CD4-positive, alpha-beta T cell treated with Interleukin-12 subunit alpha and Interleukin-12 subunit beta, for 1 hour (primary cell): Measurements from ENCODE around the gene PDE4DIP.
"Not testable (repeated sequence)": the region's sequence is repeated elsewhere in the genome, so short reads cannot be mapped to it uniquely, and the experiment has no call there.

ENCODE experiments used
- DNase-seq: peaks from one replicate; pipeline ENCODE4 v3.0.0-alpha.2; 2020

Gene PDE4DIP

GRCh38 chr1:148921047-148921446, 76.8 kb downstream of the PDE4DIP start:
- not testable (repeated sequence) for DNase-seq

- DNase-seq = not testable (repeated sequence)
Observed at GRCh38 chr1:148923798-148924197, 79.6 kb downstream of the PDE4DIP start.

GRCh38 chr1:148927645-148928044, 83.4 kb downstream of the PDE4DIP start:
- DNase-seq = not testable (repeated sequence)

- DNase-seq = not testable (repeated sequence)
Observed at GRCh38 chr1:148929253-148929652, 85.0 kb downstream of the PDE4DIP start.

- not testable (repeated sequence) for DNase-seq
Observed at GRCh38 chr1:148935381-148936002, 91.3 kb downstream of the PDE4DIP start.

- DNase-seq = not testable (repeated sequence)
Observed at GRCh38 chr1:148942906-148943305, 98.7 kb downstream of the PDE4DIP start.

GRCh38 chr1:148945130-148945529, 100.9 kb downstream of the PDE4DIP start:
- DNase-seq = not testable (repeated sequence)

GRCh38 chr1:148948768-148949167, 104.5 kb downstream of the PDE4DIP start:
- DNase-seq = peak; percentile 49

GRCh38 chr1:148951336-148952227, 107.4 kb downstream of the PDE4DIP start:
- DNase-seq = peak; percentile 77

- peak; percentile 77 for DNase-seq
Observed at GRCh38 chr1:148952253-148952937, 108.2 kb downstream of the PDE4DIP start.

GRCh38 chr1:148952938-148953616, 108.8 kb downstream of the PDE4DIP start:
- DNase-seq = peak; percentile 10

- DNase-seq = not testable (repeated sequence)
Observed at GRCh38 chr1:148953730-148954129, 109.5 kb downstream of the PDE4DIP start.

GRCh38 chr1:148958343-148958742, 114.1 kb downstream of the PDE4DIP start:
- DNase-seq = not testable (repeated sequence)

- not testable (repeated sequence) for DNase-seq
Observed at GRCh38 chr1:148960212-148961000, 116.2 kb downstream of the PDE4DIP start.

- not testable (repeated sequence) for DNase-seq
Observed at GRCh38 chr1:148962127-148962857, 118.1 kb downstream of the PDE4DIP start.

- DNase-seq = not testable (repeated sequence)
Observed at GRCh38 chr1:148966084-148966483, 121.9 kb downstream of the PDE4DIP start.

GRCh38 chr1:148967580-148967979, 123.4 kb downstream of the PDE4DIP start:
- DNase-seq = not testable (repeated sequence)

GRCh38 chr1:148968682-148969081, 124.5 kb downstream of the PDE4DIP start:
- DNase-seq = not testable (repeated sequence)

- DNase-seq = not testable (repeated sequence)
Observed at GRCh38 chr1:148969126-148969525, 124.9 kb downstream of the PDE4DIP start.

- DNase-seq = not testable (repeated sequence)
Observed at GRCh38 chr1:148975453-148975852, 131.2 kb downstream of the PDE4DIP start.
